ENCODE data around the gene DDX3X.

GRCh38 chrX:41336447-41336846 is 2.5 kb downstream of the DDX3X start:
- TF ChIP-seq POLR2A (IDR thresholded peaks at IDR 0.05), result no peak
- TF ChIP-seq, protein P1, sequence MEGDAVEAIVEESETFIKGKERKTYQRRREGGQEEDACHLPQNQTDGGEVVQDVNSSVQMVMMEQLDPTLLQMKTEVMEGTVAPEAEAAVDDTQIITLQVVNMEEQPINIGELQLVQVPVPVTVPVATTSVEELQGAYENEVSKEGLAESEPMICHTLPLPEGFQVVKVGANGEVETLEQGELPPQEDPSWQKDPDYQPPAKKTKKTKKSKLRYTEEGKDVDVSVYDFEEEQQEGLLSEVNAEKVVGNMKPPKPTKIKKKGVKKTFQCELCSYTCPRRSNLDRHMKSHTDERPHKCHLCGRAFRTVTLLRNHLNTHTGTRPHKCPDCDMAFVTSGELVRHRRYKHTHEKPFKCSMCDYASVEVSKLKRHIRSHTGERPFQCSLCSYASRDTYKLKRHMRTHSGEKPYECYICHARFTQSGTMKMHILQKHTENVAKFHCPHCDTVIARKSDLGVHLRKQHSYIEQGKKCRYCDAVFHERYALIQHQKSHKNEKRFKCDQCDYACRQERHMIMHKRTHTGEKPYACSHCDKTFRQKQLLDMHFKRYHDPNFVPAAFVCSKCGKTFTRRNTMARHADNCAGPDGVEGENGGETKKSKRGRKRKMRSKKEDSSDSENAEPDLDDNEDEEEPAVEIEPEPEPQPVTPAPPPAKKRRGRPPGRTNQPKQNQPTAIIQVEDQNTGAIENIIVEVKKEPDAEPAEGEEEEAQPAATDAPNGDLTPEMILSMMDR (IDR thresholded peaks at IDR 0.05), result no peak
